ENCODE results near the gene EIF3L.

The EIF3L gene

DNA sequence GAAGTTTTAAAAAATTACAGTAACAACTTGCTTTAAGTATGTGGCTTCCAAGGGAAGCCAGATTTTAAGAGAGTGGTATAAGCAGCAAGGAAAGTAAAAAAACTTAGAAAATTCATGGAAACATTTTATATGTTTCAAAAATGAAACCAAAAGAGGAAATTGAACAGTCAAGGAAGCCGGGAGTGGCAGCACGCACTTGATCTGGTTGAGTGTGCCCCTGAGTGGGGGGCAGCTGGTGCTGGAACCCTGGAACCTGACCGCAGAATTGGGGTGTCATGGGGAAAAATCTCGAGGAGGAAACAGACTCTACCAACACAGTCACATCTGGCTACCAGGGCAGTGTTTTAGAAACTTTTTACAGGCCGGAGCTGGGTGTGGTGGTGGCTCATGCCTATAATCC is 70.9 kb downstream of the EIF3L start:
- no peak for TF ChIP-seq EZH2phosphoT487 (IDR thresholded peaks at IDR 0.05; ENCODE audit: borderline replicate concordance, low read length)
- TF ChIP-seq, protein P1, sequence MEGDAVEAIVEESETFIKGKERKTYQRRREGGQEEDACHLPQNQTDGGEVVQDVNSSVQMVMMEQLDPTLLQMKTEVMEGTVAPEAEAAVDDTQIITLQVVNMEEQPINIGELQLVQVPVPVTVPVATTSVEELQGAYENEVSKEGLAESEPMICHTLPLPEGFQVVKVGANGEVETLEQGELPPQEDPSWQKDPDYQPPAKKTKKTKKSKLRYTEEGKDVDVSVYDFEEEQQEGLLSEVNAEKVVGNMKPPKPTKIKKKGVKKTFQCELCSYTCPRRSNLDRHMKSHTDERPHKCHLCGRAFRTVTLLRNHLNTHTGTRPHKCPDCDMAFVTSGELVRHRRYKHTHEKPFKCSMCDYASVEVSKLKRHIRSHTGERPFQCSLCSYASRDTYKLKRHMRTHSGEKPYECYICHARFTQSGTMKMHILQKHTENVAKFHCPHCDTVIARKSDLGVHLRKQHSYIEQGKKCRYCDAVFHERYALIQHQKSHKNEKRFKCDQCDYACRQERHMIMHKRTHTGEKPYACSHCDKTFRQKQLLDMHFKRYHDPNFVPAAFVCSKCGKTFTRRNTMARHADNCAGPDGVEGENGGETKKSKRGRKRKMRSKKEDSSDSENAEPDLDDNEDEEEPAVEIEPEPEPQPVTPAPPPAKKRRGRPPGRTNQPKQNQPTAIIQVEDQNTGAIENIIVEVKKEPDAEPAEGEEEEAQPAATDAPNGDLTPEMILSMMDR (IDR thresholded peaks at IDR 0.05; ENCODE audit: low read depth, low read length, poor library complexity, severe bottlenecking): no peak
- no peaks in the 10 kb centered on the region for H3K27me3 ChIP-seq (ENCODE audit: control insufficient read depth, low read length)
- no peak overlapping the region for H3K4me2 ChIP-seq (ENCODE audit: low read length)
- H3K9me2 ChIP-seq (replicated peaks; ENCODE audit: control insufficient read depth, low read length): no peaks in the 10 kb centered on the region
- H3K9me3 ChIP-seq (ENCODE audit: control insufficient read depth, insufficient read depth, low read length): no peaks in the 10 kb centered on the region
- H3F3A ChIP-seq (ENCODE audit: control insufficient read depth, insufficient read depth): no peaks in the 10 kb centered on the region
- peaks cover 13% of the 10 kb centered on the region for H3K4me1 ChIP-seq (ENCODE audit: control insufficient read depth, low read length)
- H3K79me2 ChIP-seq (ENCODE audit: control insufficient read depth, low read length): no peaks in the 10 kb centered on the region
- H3K4me3 ChIP-seq (ENCODE audit: low read length): no peak overlapping the region
- no peaks in the 10 kb centered on the region for H4K20me1 ChIP-seq (ENCODE audit: control insufficient read depth, insufficient read depth, low read depth, low read length)
- no peaks in the 10 kb centered on the region for H3K36me3 ChIP-seq (ENCODE audit: control insufficient read depth, low read length)
- H3K27ac ChIP-seq (ENCODE audit: low read depth, low read length): no peak overlapping the region

DNA sequence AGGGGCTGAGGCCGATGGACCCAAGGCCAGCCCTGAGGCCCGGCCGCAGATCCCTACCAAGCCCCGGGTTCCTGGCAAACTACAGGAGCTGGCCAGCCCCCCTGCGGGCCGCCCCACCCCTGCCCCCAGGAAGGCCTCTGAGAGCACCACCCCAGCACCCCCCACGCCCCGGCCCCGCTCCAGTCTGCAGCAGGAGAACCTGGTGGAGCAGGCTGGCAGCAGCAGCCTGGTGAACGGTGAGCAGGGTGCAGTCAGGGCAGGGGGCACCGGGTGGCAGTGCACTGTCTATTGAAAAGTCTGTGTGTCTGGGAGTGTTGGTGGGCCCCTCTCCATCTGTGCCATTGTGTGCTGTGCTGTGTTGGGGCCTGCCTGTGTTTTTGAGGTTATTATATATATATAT is 73.0 kb downstream of the EIF3L start:
- no peak overlapping the region for H3K27ac ChIP-seq (ENCODE audit: low read depth, low read length)

DNA sequence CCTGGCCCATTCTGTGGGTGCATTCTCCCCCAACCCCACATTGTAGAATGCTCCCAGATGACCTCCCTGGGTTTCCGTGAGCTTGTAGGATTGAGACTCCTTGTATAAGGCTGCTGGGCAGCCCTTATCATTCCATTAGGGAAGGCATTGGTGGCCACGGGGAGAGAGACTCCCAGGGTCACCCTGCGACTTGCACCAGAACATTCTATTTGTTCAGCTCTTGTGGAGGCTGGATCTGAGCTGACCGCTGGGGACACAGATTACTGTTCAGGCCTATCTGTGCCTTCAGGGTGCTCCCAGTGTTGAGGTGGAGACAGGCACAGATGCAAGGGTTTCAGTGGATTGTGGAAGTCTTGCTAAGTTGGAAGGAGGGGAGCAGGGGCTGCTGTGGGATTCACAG is 74.7 kb downstream of the EIF3L start:
- H3K9me3 ChIP-seq (ENCODE audit: control insufficient read depth, insufficient read depth, low read length): no peaks in the 10 kb centered on the region
- TF ChIP-seq, protein P1 (IDR thresholded peaks at IDR 0.05; ENCODE audit: low read depth, low read length, poor library complexity, severe bottlenecking): no peak
- no peak for TF ChIP-seq EZH2phosphoT487 (IDR thresholded peaks at IDR 0.05; ENCODE audit: borderline replicate concordance, low read length)
- H3K9me2 ChIP-seq (replicated peaks; ENCODE audit: control insufficient read depth, low read length): no peaks in the 10 kb centered on the region
- peaks cover 4% of the 10 kb centered on the region; the same call in 1 of the 2 replicates for H3K4me1 ChIP-seq (ENCODE audit: control insufficient read depth, low read length)
- no peak overlapping the region for H3K4me2 ChIP-seq (ENCODE audit: low read length)
- no peaks in the 10 kb centered on the region for H3F3A ChIP-seq (ENCODE audit: control insufficient read depth, insufficient read depth)
- H3K27me3 ChIP-seq (ENCODE audit: control insufficient read depth, low read length): no peaks in the 10 kb centered on the region
- no peaks in the 10 kb centered on the region for H3K79me2 ChIP-seq (ENCODE audit: control insufficient read depth, low read length)
- H3K27ac ChIP-seq (ENCODE audit: low read depth, low read length): no peak overlapping the region
- no peak overlapping the region for H3K4me3 ChIP-seq (ENCODE audit: low read length)
- no peaks in the 10 kb centered on the region for H3K36me3 ChIP-seq (ENCODE audit: control insufficient read depth, low read length)
- no peaks in the 10 kb centered on the region for H4K20me1 ChIP-seq (ENCODE audit: control insufficient read depth, insufficient read depth, low read depth, low read length)

More for the DNA sequence above, 73.0 kb downstream of the EIF3L start:
- H4K20me1 ChIP-seq (ENCODE audit: control insufficient read depth, insufficient read depth, low read depth, low read length): no peaks in the 10 kb centered on the region
- H3K79me2 ChIP-seq (ENCODE audit: control insufficient read depth, low read length): no peaks in the 10 kb centered on the region
- H3K36me3 ChIP-seq (ENCODE audit: control insufficient read depth, low read length): no peaks in the 10 kb centered on the region
- H3K4me3 ChIP-seq (ENCODE audit: low read length): no peak overlapping the region
- no peaks in the 10 kb centered on the region for H3K9me3 ChIP-seq (ENCODE audit: control insufficient read depth, insufficient read depth, low read length)
- peaks cover 13% of the 10 kb centered on the region for H3K4me1 ChIP-seq (ENCODE audit: control insufficient read depth, low read length)
- H3K9me2 ChIP-seq (replicated peaks; ENCODE audit: control insufficient read depth, low read length): no peaks in the 10 kb centered on the region
- no peak overlapping the region for H3K4me2 ChIP-seq (ENCODE audit: low read length)
- no peaks in the 10 kb centered on the region for H3K27me3 ChIP-seq (ENCODE audit: control insufficient read depth, low read length)
- no peaks in the 10 kb centered on the region for H3F3A ChIP-seq (ENCODE audit: control insufficient read depth, insufficient read depth)
- no peak for TF ChIP-seq EZH2phosphoT487 (IDR thresholded peaks at IDR 0.05; ENCODE audit: borderline replicate concordance, low read length)
- TF ChIP-seq, protein P1 (IDR thresholded peaks at IDR 0.05; ENCODE audit: low read depth, low read length, poor library complexity, severe bottlenecking): no peak
